GM18867 (cell line): ENCODE results near the gene UBN1.

Experiments used
- ATAC-seq: cut with Tn5 transposase; IDR thresholded peaks from one replicate; pipeline ENCODE4 v1.9.1; 2021; ENCODE audit warnings: mild to moderate bottlenecking, moderate library complexity; ENCODE audit not compliant: unreplicated experiment

UBN1 gene

GRCh38 chr16:4814046-4814445 is 33.2 kb upstream of the UBN1 start:
- ATAC-seq, result no peak

GRCh38 chr16:4814542-4815173 is 32.6 kb upstream of the UBN1 start:
- ATAC-seq, result no peak

GRCh38 chr16:4820652-4821051 is 26.6 kb upstream of the UBN1 start:
- no peak for ATAC-seq

- no peak for ATAC-seq
These were observed 22.1 kb upstream of the UBN1 start for GRCh38 chr16:4825196-4825595.

- no peak for ATAC-seq
These were observed 20.8 kb upstream of the UBN1 start for GRCh38 chr16:4826526-4826925.

GRCh38 chr16:4826980-4827379 is 20.3 kb upstream of the UBN1 start:
- ATAC-seq, result no peak

GRCh38 chr16:4828567-4829321 is 18.5 kb upstream of the UBN1 start:
- ATAC-seq, result no peak

- no peak for ATAC-seq
These were observed 16.9 kb upstream of the UBN1 start for GRCh38 chr16:4830408-4830807.

GRCh38 chr16:4831616-4832015 is 15.7 kb upstream of the UBN1 start:
- no peak for ATAC-seq

GRCh38 chr16:4832698-4833343 is 14.5 kb upstream of the UBN1 start:
- no peak for ATAC-seq

- ATAC-seq, result no peak
These were observed 13.7 kb upstream of the UBN1 start for GRCh38 chr16:4833584-4833983.

- no peak for ATAC-seq
These were observed 10.6 kb upstream of the UBN1 start for GRCh38 chr16:4836727-4837126.

GRCh38 chr16:4837733-4838501 is 9.4 kb upstream of the UBN1 start:
- no peak for ATAC-seq

GRCh38 chr16:4839942-4840341 is 7.3 kb upstream of the UBN1 start:
- no peak for ATAC-seq

GRCh38 chr16:4840984-4841383 is 6.3 kb upstream of the UBN1 start:
- ATAC-seq, result no peak

GRCh38 chr16:4846503-4846900 is 779 bp upstream of the UBN1 start:
- peak; percentile 32 for ATAC-seq

- ATAC-seq, result peak; percentile 22
These were observed 700 bp downstream of the UBN1 start for GRCh38 chr16:4847774-4848587.

- no peak for ATAC-seq
These were observed 2.9 kb downstream of the UBN1 start for GRCh38 chr16:4850211-4850610.

GRCh38 chr16:4852221-4852872 is 5.1 kb downstream of the UBN1 start:
- no peak for ATAC-seq

- ATAC-seq, result no peak
These were observed 8.1 kb downstream of the UBN1 start for GRCh38 chr16:4855371-4855770.
